AG20443 (cell line): Measurements from ENCODE around the gene CRYZL1.
"Not testable (repeated sequence)": the region's sequence is repeated elsewhere in the genome, so short reads cannot be mapped to it uniquely, and the experiment has no call there.

ENCODE experiments used
- DNase-seq: peaks from one replicate; pipeline ENCODE4 v3.0.0; 2012; ENCODE audit warnings: low spot score, mixed read lengths

The CRYZL1 gene

GRCh38 chr21:33626151-33626550 is 15.4 kb downstream of the CRYZL1 start:
- not testable (repeated sequence) for DNase-seq

GRCh38 chr21:33622253-33622652 is 19.3 kb downstream of the CRYZL1 start:
- DNase-seq = no peak

- no peak for DNase-seq
Measured at GRCh38 chr21:33619726-33620125, 21.8 kb downstream of the CRYZL1 start.

- no peak for DNase-seq
Measured at GRCh38 chr21:33618407-33618806, 23.1 kb downstream of the CRYZL1 start.

- not testable (repeated sequence) for DNase-seq
Measured at GRCh38 chr21:33617565-33617964, 24.0 kb downstream of the CRYZL1 start.

- no peak for DNase-seq
Measured at GRCh38 chr21:33611006-33611744, 30.4 kb downstream of the CRYZL1 start.

GRCh38 chr21:33608559-33608958 is 33.0 kb downstream of the CRYZL1 start:
- DNase-seq = no peak

- no peak for DNase-seq
Measured at GRCh38 chr21:33598051-33598450, 43.5 kb downstream of the CRYZL1 start.

- DNase-seq = peak; percentile 100
Measured at GRCh38 chr21:33588485-33589335, 52.8 kb downstream of the CRYZL1 start, which contains the start of gene DONSON. DONSON (minus strand) TSS chr21:33588684; CDS start chr21:33588641, 43 bp downstream.

- DNase-seq = peak; percentile 54
Measured at GRCh38 chr21:33587792-33588484, 53.6 kb downstream of the CRYZL1 start.

- no peak for DNase-seq
Measured at GRCh38 chr21:33586927-33587326, 54.6 kb downstream of the CRYZL1 start.

GRCh38 chr21:33584455-33584854 is 57.1 kb downstream of the CRYZL1 start:
- DNase-seq = no peak

- no peak for DNase-seq
Measured at GRCh38 chr21:33578959-33579542, 62.5 kb downstream of the CRYZL1 start.

- DNase-seq = peak; percentile 13
Measured at GRCh38 chr21:33578214-33578613, 63.3 kb downstream of the CRYZL1 start.

- not testable (repeated sequence) for DNase-seq
Measured at GRCh38 chr21:33576741-33577141, 64.8 kb downstream of the CRYZL1 start.

GRCh38 chr21:33572350-33572749 is 69.2 kb downstream of the CRYZL1 start:
- no peak for DNase-seq

GRCh38 chr21:33569991-33570390 is 71.5 kb downstream of the CRYZL1 start:
- DNase-seq = no peak

- DNase-seq = no peak
Measured at GRCh38 chr21:33568448-33568847, 73.1 kb downstream of the CRYZL1 start.

- DNase-seq = no peak
Measured at GRCh38 chr21:33567914-33568313, 73.6 kb downstream of the CRYZL1 start.

GRCh38 chr21:33566514-33566913 is 75.0 kb downstream of the CRYZL1 start:
- DNase-seq = no peak

- no peak for DNase-seq
Measured at GRCh38 chr21:33562389-33562788, 79.2 kb downstream of the CRYZL1 start.

- DNase-seq = no peak
Measured at GRCh38 chr21:33561373-33561772, 80.2 kb downstream of the CRYZL1 start.
